Activated CD8-positive, alpha-beta memory T cell treated with anti-CD3 and anti-CD28 coated beads for 36 hours (primary cell): ENCODE measurements around the gene PRKX. TPM values are rescaled to one million over a fixed set of nuclear protein-coding genes. Genes with fewer than 3 reads are reported as not detected.
"Not testable (repeated sequence)": the region's sequence is repeated elsewhere in the genome, so short reads cannot be mapped to it uniquely, and the experiment has no call there.

Experiments used
- CTCF ChIA-PET: fragments of 350-600 bp; sonication (Branson Sonifier 250); formaldehyde crosslinking; loops from one replicate; lab custom pipeline; 2021; ENCODE audit warnings: antibody characterized with exemption; lab: Charles Lee
- POLR2A ChIA-PET: fragments of 350-600 bp; sonication (Branson Sonifier 250); formaldehyde crosslinking; loops from one replicate; lab custom pipeline; 2021; ENCODE audit warnings: antibody characterized with exemption; lab: Charles Lee
- total RNA-seq, 2 experiments: library from RNA; stranded (reverse); gene quantifications; one replicate each; pipeline ENCODE4 v1.2.3, GENCODE V29; 2021

The PRKX gene
- total RNA-seq, 2 experiments from 2014 or later, result 53.6 to 56.6 TPM

- ChIA-PET CTCF (no interaction called here), POLR2A (no interaction called here)
Measured at GRCh38 chrX:3666975-3667374, 46.5 kb downstream of the PRKX start.

GRCh38 chrX:3664921-3665320, 48.5 kb downstream of the PRKX start:
- CTCF ChIA-PET, result no interaction called here
- POLR2A ChIA-PET, result no interaction called here

GRCh38 chrX:3663576-3664250, 49.7 kb downstream of the PRKX start:
- CTCF ChIA-PET, POLR2A ChIA-PET: not testable (repeated sequence)

GRCh38 chrX:3659761-3660160, 53.7 kb downstream of the PRKX start:
- POLR2A ChIA-PET, result no interaction called here
- CTCF ChIA-PET, result no interaction called here

- CTCF ChIA-PET, result no interaction called here
- POLR2A ChIA-PET, result no interaction called here
Measured at GRCh38 chrX:3655181-3655580, 58.3 kb downstream of the PRKX start.

- POLR2A ChIA-PET, result no interaction called here
Measured at GRCh38 chrX:3653111-3653510, 60.3 kb downstream of the PRKX start.

GRCh38 chrX:3651277-3651676, 62.2 kb downstream of the PRKX start:
- CTCF ChIA-PET, result interaction anchor here (0.7 kb wide), 1 partner anchor 150 kb away, joined by 3 read pairs; no protein-coding TSS in a partner anchor
- POLR2A ChIA-PET, result no interaction called here

More at GRCh38 chrX:3653111-3653510, 60.3 kb downstream of the PRKX start:
- CTCF ChIA-PET, result interaction anchor here (1.7 kb wide), 1 partner anchor 159 kb away, joined by 4 read pairs; no protein-coding TSS in a partner anchor

- CTCF ChIA-PET, result no interaction called here
- POLR2A ChIA-PET, result no interaction called here
Measured at GRCh38 chrX:3648084-3648483, 65.4 kb downstream of the PRKX start.

GRCh38 chrX:3639858-3640631, 73.4 kb downstream of the PRKX start:
- CTCF ChIA-PET, POLR2A ChIA-PET: not testable (repeated sequence)

- ChIA-PET POLR2A (no interaction called here), CTCF (no interaction called here)
Measured at GRCh38 chrX:3639236-3639635, 74.2 kb downstream of the PRKX start.

GRCh38 chrX:3638280-3638873, 75.1 kb downstream of the PRKX start:
- POLR2A ChIA-PET, result no interaction called here
- CTCF ChIA-PET, result no interaction called here

GRCh38 chrX:3636803-3637202, 76.6 kb downstream of the PRKX start:
- CTCF ChIA-PET, result no interaction called here
- POLR2A ChIA-PET, result no interaction called here

GRCh38 chrX:3631196-3631595, 82.3 kb downstream of the PRKX start:
- ChIA-PET POLR2A (no interaction called here), CTCF (no interaction called here)

- POLR2A ChIA-PET, result no interaction called here
- CTCF ChIA-PET, result no interaction called here
Measured at GRCh38 chrX:3627594-3627993, 85.9 kb downstream of the PRKX start.

GRCh38 chrX:3621414-3621813, 92.0 kb downstream of the PRKX start:
- POLR2A ChIA-PET, result no interaction called here
- CTCF ChIA-PET, result no interaction called here

GRCh38 chrX:3611744-3612143, 101.7 kb downstream of the PRKX start:
- CTCF ChIA-PET, POLR2A ChIA-PET: not testable (repeated sequence)

- ChIA-PET POLR2A (no interaction called here), CTCF (no interaction called here)
Measured at GRCh38 chrX:3609810-3610209, 103.6 kb downstream of the PRKX start.

GRCh38 chrX:3603026-3603661, 110.3 kb downstream of the PRKX start:
- CTCF ChIA-PET, result no interaction called here
- POLR2A ChIA-PET, result no interaction called here

GRCh38 chrX:3599802-3600430, 113.5 kb downstream of the PRKX start:
- ChIA-PET CTCF (no interaction called here), POLR2A (no interaction called here)

GRCh38 chrX:3598709-3599108, 114.7 kb downstream of the PRKX start:
- POLR2A ChIA-PET, result no interaction called here

More at GRCh38 chrX:3598709-3599108, 114.7 kb downstream of the PRKX start:
- CTCF ChIA-PET, result no interaction called here
